Activated CD4-positive, CD25-positive, alpha-beta regulatory T cell treated with anti-CD3 and anti-CD28 coated beads, Interleukin-2, amount 50 U/mL, for 72 hours (primary cell): Measurements from ENCODE around the gene PRKCE.
"Not testable (repeated sequence)": the region's sequence is repeated elsewhere in the genome, so short reads cannot be mapped to it uniquely, and the experiment has no call there.

Experiments used
- DNase-seq: peaks from one replicate; pipeline ENCODE4 v3.0.0; 2021

PRKCE gene

DNA sequence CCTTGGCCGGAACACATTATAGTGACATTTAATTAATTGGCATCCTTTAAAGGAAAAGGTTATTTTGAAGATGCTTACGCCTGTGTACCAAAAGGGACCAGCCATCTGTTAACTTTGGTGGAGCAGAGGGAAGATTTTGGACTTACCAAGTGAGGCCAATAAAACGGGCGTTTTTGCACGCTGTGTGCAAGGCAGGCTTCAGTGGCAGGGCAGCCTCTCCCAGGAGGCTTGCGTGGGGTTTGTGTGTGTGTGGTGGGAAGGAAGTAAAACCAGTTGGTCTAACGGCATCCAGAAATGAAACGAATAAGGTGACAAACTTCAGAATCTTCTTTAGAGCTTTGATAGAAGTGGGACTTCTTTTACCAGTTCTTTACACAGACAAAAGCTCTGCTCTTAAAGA lies 191.7 kb downstream of the PRKCE start:
- DNase-seq: no peak

DNA sequence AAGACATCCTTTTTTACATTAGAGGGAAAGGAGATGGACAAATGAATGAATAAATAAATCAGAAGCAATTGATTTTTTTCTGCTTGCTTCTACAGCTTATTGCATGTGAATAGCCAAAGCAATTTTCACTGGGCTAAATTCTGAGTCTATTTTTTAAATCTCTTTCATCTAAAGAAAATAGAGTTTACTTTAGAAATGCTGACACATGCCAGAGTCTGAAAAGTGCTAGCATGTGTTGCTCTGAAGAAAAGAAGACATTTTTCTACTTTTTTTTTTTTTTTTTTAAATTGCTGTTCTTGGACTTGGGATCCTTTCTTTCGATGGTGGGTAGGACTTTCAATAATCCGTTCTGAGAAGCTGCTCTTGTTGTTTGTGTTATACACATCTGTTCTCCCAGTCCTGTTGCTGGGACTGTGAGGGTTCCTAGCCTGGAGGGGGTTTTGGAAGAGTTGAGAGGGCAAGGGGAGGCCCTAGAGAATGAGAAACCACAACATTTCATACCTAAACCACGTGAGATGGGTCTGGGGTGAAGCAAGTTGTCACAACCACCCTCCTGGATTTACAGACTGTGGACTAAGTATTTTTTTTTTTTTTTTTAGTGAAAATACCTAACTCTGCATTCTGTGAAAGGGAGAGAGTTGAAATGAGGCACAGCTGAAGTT lies 193.5 kb downstream of the PRKCE start:
- DNase-seq: no peak

DNA sequence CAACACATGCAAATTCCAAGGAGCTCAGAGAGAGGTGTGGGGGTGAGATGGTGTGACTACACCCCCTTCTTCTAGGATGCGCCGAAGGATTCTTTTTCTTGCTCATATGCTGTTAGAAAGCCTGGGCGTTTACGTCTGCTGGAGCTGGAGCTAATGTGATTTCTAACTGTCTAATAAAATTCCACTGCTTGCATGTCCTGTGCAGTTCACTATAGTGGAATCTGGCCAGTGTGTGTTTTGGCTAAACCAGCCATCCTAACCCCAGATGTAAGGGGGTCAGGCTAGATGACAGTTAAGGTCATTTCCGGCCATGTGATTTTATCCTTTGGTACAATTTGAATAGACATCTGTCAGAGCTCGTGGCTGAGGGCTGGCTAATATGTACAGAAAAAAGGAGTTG lies 194.1 kb downstream of the PRKCE start:
- no peak for DNase-seq

DNA sequence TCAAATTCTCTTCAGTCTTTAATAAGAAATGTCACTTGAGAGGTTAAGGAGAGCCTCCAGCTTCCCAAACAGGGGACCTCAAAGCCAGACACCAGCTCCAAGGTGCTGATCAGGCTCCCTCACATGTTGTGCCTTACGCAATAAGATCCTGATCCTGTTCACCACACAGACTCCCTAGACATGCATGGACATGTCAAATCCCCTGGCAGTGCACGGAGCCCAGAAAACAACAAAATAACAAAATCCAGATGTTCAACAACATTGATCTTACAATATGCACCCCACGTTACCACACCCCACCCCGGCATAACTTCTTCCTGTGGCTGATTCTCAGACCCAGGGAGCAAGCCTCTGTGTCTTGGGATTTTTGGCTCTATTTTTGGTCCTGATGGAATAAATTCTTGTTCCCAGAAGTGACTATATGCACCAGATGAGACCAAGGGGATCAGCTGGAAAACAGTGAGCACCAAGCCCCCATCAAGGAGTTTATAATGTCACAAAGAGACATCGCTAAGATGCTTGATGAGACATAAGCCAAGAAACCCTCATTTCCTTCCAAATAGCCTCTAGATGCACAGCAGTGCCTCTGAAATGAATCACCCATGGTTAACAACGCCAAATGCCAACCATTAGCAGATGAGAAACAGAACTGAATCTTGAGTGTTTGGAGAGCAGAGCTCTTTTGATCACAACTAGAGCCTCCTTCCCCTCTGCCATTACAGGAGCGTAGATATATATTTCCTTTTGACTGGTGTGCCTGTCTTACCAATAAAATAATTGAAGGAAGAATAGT lies 198.2 kb downstream of the PRKCE start:
- no peak for DNase-seq

DNA sequence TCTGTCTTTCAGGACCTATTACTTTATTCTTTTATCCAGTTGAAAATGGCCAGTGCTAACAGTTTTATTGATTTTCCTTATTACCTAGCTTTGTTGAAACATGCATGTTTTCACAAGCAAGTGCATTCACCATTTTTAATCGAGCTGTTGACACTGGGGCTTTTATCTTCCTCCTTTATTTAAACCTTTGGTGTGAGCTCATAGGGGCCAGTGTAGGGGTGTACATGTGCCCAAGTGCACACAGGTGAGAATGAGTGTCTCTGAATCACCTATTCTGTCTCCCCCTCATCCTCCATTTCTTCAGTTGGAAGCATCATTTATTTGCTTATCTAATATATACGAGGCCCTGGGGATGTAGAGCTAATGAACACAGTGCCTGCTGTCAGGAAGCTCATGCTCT lies 199.1 kb downstream of the PRKCE start:
- DNase-seq: no peak

DNA sequence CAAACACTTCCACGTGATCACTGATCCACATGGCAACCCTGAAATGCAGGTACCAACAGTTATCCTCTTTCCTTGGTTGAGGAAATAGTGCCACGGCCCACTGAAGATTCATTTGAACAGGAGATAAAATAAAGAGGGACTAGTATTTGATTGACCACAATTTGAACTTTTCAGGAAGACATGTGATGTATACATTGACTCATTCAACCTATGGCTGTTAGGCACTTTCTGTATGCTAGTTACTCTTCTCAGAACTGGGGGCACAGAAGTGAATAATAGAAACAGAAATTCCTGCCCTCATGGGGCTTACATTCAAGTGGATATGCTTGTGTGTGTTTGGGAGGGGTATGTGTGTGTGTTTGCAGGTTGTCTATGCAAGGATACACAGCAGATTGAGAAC lies 199.6 kb downstream of the PRKCE start:
- no peak for DNase-seq

DNA sequence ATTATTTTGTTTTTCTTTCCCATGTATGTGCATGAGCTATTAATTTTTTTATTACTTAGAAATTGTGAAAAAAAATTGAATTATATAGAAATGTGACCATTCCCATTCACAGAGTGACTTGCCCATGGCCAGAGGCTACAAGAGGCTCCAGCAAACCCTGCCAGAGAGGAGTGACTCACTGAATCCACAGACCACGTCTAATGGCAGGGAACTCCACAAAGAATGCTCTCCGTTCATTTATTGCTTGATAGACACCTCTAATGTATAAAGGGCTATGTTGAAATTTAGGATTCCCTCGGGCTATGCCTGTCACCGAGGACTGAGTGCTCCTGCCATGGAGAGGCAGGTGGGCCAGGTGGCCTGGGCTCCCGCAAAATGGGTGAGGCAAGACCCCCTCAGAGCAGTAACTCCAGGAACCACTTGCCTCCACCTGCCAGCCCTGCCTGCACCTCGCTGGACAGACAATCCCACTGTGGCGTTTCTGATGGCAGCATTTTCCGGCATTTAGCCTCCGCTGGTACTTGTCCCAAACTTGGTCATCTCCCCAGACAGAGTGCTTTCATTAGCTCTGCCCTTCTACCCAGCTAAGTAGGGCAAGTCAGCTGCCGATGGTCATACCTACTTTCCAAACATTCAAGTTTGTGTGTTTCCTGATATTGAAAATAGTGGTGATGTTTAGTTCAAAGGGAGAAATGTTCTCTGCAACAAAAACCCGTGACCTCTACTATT lies 200.3 kb downstream of the PRKCE start:
- DNase-seq: no peak

DNA sequence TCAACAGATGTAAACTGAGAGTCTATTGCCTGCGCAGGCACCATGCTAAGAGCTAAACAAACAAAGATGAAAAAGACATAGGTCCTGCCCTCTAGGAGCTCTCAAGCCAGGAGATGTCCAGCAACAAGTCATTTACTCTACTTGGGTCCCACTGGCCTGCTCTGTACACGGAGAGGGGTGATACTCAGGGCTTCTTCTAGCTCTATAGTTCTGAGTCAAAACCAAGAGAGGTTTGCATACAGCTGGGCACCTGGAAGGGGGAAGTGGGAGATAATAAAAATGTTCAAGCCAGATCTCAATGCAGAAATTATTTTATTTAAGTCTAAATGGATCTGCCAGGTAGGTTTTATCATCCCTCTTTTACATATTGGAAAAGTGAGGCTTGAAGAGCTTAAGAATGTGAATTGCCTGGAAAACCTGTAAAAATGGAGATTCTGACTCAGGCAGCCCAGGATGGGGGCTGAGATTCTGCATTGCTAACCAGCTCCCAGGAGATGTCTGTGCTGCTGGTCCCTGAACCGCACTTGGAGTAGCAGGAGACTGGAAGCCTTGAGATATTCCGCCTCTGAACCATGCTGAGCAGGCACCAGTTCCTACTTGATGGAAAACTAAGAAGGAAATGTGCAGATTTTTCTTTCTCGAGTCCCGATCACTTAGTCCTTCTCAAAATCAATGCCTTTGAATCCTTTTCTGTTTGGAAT lies 201.1 kb downstream of the PRKCE start:
- no peak for DNase-seq

DNA sequence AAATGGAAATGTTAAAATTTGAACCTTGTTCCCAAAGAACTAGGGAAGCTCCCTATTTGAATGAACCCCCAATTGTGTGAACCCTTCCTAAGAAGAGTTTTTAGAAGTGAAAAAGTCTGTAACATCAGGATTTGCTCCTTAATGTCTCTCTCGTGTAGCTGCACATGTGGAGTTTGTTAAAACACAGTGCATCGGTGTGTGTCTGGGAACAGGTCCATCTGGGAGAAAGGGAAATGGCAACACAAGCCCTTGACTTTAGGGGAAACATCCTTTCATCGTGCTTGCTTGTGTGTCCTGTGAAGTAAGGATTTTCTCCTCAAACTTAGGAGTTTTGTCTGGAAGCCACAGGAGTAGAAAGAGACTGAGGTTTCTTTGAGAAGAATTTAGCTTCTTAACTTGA lies 203.9 kb downstream of the PRKCE start:
- DNase-seq: no peak

DNA sequence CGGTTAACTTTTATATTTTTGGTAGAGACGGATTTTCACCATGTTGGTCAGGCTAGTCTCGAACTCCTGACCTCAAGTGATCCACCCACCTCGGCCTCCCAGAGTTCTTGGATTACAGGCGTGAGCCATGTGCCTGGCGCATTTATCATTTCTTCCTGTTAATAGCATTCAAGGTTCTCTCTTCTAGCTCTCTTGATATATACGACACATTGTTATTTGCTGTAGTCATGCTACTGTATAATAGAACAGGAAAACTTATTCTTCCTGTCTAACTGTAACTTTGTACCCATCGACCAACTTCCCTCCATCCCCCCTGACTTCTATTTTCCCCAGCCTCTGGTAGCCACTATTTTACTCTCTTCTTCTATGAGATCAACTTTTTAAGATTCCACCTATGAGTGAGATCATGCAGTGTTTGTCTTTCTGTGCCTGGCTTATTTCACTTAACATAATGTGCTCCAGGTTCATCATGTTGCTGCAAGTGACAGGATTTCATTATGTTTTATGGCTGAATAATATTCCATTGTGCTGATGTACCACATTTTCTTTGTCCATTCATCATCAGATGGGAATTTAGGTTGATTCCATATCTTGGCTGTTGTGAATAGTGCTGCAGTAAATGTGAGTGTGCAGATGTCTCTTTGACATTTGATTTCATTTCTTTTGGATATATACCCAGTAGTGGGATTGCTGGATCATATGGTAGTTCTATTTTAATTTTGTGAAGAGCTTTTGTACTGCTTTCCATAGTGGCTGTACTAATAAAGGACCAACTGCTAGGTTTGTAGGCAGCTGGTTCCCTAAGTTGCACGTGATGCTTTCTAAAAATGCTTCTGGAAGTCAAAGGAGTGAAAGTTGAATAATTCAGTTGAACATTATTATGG lies 205.2 kb downstream of the PRKCE start:
- DNase-seq: no peak

DNA sequence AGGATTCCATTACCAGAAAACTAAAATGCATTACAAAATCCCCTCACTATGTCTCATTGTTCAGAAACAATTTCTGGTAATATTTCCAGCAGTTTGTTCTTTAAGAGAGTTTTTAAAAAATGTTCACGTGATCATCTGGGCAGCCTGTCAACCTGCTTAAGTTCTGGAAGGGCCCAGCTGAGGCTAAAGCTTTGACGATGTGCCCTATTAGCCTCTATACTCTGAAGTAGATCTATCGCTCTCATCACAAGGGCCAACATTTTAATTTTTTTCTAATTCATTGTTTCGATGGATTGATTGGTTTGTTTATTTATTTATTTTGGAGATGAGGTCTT lies 205.8 kb downstream of the PRKCE start:
- no peak for DNase-seq

DNA sequence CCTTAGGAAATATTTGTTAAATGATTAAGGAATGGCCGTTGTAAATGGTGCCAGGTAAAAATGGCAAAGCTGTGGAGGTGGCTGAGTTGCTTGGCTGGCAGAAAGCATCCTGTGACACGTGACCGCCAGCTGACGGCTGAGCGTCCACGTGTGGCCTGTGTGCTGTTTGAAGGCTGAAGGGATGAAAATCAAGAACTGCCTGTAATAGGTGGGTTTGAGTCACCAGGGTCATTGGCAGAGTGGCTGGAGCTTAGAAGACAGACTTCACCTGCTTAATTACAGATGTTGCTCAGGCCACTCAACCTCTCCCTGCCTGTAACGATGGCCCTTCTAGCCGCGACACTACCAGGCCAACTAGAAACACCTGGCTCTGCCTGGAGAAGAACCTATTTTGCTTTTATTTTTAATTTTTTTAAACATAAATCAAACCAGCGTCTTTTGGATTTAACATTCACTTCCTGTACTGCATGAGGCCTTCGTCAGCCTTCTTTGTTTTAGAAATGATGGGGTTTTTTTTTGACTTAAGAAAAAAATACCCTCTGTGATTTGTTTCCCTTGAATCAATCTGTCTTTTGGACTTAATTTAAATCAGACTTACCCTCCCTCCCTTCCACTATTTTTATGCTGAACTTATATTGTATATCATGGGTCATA lies 206.5 kb downstream of the PRKCE start:
- no peak for DNase-seq

DNA sequence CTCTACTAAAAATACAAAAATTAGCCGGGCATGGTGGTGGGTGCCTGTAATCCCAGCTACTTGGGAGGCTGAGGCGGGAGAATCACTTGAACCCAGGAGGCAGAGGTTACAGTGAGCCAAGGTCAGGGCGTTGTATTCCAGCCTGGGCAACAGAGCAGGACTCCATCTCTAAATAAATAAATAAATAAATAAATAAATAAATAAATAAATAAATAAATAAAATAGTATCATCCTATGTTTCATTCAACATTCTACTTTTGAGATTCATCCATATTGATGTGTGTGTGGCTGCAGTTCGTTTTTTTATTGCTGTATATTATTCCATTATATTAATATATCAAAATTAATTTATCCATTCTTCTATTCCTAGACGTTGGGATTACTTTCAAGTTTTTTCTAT lies 207.4 kb downstream of the PRKCE start:
- not testable (repeated sequence) for DNase-seq

DNA sequence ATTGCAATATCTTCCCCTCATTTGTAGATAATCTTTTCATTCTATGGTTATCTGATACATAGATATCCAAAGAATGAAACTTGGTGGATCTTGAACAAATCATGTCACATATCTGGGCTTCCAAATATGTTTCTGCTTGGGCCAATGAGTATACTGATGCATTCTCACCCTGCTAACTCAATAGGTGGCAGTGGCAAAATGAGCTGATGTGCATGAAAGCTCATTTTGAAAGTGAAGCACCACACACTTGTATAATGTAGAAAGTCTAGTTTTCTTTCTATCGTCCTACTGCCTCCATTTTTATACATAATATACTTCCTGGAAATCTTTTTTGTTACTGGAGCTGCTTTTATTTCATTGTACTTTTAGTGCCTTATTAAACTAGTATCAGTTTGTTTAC lies 208.2 kb downstream of the PRKCE start:
- DNase-seq: no peak

DNA sequence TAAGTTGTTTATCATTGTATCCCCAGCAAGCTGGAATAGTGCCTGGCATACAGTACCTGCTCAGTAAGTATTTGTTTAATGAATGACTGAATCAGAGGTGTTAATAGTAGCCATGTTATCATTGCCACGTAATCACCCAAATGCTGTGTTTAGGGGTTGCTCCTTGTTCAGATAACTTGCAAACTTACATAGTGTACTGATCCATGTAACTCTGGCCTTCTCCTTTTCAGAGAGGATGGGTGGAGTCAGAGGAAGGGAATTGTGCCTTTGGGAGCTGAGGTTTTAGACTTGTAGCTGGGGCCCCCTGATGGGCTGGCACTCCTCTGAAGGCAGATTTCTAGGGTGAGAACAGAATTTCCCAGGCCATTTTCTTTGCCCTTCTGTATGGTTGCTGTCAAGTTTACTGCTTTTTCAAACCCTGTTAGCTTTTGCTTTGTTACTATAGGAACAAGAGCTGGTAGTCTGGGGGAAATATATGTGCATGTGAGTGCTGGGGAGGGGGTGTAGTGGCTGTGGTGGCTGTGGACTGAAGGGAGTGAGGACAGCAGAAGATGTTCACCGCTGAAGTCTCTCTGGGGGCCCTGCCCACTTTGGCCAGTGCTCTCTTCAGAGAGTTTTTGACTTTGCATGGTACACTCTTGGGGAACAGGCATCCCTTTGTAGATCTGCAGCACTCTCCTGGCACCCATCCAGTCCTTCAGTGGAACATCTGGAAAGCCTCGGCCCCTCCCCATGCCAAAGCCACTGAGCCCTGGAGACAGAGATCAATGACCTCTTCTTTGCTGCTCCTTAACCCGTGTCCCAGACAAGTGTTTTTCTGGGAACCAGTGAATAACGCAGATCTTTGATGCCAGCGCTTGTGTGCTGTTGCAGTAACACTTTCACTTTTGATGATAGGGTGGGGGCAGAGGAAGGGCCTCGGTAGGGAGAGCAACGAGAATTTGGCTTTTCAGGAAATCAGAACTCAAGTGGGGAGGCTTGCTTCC lies 209.0 kb downstream of the PRKCE start:
- no peak for DNase-seq

DNA sequence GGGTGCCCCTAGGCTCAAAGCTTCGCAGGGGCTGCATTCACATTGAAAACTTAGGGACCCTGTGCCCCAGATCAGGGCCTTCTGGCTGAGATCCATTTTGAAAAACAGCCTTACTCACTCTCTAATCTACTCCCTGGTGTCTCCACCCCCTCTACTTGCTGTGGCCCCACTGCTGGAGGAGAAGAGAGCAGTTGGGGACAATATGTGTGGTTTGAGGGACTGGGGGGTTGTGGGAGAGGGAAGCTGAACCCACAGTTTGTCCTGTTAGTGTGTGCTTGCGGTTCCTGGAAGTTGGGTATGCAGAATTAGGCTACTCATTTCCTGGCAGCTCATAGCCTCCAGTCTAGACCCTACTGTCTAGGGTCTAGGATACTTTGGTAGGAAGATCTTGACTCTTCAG lies 211.4 kb downstream of the PRKCE start:
- no peak for DNase-seq

DNA sequence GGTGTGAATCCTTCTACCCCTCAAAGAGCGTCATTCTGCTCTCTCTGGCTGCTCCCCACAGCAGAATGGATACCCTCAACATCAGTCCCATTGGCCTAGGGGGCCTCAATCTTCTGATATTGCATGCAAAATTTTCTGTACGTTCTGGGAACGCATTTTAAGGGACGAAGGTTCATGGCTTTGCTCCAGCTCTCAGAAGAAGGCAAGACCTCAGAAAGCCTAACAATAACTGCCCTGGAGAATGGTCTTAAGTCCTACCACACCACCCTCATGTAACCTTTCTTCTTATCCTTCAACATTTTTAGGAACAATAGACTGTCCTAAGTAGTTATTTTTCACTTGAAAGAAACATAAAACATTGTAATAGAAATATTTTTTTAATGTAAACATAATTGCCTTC lies 212.6 kb downstream of the PRKCE start:
- no peak for DNase-seq

DNA sequence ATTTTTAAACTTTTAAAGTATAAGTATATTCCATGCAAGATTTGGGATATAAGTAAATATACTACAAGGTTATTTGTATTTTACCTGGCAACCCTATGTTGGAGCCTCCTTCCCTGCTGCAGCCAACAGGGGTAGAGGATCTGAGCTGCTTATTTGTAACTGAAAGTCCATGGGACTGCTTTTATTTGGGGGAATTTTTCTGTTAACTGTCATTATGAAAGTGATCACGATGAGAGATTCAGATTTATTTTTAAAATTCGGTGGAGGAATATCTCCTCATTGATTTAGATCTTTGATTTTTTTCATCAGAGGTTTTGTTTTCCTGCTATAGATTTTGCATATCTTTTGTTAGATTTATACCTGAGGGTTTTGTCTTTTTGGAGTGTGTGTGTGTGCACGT lies 215.9 kb downstream of the PRKCE start:
- DNase-seq: no peak

DNA sequence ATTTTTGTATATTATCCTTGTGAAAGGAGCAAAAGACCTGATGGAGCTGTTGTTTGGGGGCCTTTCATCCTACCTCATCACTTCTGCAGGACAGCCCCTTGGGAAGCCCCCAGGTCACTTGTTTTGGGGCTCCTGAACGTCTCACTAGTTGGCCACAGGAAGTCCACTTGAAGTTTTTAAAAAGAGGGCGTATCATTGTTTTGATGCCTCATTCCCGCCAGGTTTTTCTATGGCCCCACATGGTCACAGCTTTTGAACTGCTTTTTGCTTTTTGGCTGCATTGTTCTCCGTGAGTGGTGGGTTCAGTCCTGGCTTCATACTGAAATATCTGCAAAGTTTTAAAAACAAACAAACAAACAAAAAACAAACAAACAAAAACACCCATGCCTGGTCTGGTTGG lies 216.3 kb downstream of the PRKCE start:
- no peak for DNase-seq

DNA sequence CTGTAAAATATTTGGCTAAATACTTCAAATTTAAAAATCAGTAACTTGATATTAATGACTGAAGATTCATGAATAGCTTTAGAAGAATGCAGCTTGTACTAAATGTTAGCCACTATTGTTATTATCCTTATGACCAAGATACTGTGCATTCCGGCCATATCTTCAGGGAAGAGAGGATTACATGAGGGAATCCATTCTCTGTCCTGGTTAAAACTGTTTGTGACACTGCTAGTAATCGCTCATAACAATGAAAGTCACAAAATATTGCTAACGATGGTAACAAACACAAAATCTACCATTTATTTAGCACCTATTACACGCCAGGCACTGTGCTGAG lies 217.7 kb downstream of the PRKCE start:
- DNase-seq: no peak

DNA sequence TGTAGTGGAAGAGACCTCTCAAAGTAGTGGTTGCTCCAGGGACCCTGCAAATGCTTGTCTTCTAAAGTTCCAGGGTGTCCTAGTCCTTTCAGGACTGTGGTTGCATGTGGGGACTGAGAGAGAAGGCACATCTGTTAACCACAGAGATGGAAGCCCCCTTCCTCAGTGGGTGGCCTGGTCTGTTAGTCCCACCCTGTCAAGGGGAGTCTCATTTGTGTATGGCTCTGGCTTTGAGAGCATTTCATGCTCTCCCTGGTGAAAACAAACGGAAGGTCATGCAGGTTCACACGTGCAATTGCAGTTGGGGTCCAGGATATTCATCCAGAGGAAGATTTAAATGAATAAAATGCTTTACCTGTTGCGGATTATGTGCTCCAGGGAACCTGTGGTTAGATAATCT lies 219.6 kb downstream of the PRKCE start:
- no peak for DNase-seq
